HPDE6-E6E7 (cell line): ENCODE data around the gene ITGB3.
"Not testable (repeated sequence)": the region's sequence is repeated elsewhere in the genome, so short reads cannot be mapped to it uniquely, and the experiment has no call there.

Experiments used
- DNase-seq: peaks from one replicate; pipeline ENCODE4 v3.0.0; 2011; ENCODE audit warnings: missing footprints; ENCODE audit errors: extremely low spot score

The ITGB3 gene

DNA sequence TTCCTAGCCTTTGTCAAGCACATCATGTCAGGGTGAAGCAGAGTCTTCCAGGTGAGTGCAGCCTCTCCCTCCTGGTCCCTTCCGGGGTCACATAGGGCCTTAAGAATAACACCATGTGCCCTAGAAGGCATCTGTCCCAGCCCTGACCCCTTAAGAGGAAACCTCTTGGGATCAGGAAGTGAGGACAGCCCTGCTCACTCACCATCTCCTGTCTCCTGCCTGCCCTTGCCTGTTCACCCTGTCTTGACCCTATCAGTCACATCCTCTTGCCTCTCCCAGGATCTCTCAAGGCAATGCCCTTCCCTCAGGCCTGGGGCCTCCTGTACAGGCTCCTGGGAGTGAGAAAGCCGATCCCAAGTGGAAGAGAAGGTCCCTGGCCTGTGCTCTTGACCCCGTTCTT lies 30.6 kb upstream of the ITGB3 start:
- no peak for DNase-seq

DNA sequence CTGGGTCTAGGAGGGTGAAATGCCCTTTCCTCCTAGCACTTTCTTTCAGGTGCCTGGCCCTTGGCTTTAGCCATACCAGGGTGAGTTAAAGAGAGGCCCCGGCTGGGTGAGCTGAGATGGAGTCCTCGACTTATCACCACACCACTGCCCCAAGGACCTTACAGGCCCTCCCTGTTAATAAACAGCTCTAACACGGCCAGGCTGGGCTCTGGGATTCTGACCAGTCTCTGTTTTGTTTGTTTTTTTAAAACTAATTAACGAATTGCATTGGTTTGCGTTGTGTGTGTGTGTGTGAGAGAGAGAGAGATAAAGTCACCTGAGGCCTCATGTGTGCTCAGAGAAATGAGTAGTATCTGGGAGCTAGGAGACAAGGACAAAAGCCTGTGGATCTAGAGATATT lies 30.2 kb upstream of the ITGB3 start:
- DNase-seq, result no peak

DNA sequence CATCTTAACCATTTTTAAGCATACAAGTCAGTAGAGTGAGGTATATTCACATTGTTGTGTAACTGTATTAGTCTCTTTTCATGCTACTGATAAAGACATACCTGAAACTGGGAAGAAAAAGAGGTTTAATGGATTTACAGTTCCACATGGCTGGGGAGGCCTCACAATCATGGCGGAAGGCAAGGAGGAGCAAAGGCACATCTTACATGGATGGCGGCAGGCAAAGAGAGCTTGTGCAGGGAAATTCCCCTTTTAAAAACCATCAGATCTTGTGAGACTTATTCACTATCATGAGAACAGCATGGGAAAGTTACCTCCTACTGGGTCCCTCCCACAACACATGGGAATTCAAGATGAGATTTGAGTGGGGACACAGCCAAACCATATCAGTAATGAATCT lies 29.6 kb upstream of the ITGB3 start:
- not testable (repeated sequence) for DNase-seq

DNA sequence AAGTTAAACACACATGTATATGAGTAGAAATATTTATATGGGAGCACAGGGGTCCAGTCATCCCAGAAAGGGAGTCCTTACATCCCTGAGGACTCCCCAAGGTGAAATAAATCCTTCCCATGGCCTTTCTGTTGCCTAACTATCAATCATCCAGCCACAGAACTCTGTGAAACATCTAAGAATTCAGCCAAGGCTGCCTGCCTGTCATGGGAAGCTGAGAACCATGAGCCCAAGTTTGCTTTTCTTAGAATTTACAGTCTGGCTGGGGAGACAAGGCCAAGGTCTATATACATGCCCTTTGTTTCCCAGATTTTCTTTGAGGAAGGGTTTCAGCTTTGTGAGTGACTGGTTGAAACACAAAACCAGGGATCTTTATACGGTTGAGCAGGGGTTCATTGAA lies 28.7 kb upstream of the ITGB3 start:
- DNase-seq, result no peak

DNA sequence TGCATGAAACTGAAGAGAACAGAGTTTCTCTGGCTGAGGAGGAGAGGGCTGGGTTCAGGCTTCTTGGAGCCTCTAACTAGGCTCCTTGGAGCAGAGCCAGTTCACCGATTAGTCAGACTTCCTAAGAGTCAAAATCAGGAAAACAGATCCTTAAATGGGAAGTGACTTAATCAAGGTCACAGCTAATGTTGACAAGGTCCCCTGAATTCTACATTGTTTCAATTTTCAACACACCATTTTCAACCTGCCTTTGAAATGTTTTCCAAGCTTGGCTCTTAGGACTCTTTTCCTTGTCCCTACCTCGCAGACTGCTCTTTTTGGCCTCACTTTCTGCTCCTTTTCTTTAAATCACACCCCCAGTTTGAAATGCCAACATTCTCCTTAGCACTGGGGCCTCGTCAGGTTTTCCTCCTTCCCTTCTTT lies 28.2 kb upstream of the ITGB3 start:
- DNase-seq, result peak; percentile 37

DNA sequence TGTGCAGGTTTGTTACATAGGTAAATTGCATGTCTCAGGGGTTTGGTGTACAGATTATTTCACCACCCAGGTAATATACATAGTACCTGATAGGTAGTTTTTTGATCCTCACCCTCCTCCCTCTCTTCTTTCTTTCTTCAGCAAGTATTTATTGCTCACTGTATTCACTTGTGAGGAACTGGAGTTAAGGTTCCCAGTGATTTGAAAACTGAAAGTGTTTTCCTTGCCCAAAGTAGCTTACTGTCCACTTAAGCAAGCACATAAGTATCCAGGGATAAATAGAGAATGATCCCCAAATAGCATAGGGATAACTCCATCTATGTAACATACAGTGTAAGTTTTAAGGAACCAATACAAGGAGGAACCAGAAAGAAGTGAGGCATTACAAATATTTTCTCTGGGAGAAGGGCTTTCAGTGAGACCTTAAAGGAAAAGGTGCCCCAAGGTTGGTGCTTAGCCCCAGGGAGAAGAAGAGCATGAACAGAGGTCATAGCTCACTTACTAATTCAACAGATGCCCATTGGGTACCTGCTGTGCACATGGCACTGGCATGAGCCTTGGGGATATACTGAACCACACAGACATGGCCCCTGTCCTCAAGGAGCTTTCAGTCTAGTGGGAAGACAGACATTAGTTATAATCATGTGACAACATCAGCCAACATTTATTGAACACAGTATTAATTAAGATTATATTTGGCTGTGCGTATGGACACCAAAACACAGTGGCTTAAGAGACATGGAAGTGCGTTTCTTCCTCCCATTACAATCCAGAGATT lies 27.5 kb upstream of the ITGB3 start:
- DNase-seq, result no peak

DNA sequence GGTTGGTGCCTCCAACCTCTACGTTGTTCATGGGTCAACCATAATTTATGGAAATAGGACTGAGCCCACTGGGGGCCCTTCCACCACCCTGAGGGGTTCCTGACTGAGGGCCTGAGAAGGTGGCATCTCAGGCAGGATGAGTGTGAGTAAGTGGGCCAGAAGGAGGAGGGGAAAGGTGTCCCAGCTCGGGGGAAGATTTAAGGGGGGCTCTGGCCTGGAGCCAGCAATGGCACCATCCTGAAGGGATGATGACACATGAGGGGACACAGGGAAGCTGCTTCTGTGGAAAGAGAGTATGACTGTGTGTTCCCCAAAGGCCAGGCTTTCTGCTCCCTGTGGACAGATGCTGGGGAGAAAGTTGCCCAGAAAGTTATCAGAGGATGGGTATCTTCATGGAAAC lies 25.8 kb upstream of the ITGB3 start:
- no peak for DNase-seq

DNA sequence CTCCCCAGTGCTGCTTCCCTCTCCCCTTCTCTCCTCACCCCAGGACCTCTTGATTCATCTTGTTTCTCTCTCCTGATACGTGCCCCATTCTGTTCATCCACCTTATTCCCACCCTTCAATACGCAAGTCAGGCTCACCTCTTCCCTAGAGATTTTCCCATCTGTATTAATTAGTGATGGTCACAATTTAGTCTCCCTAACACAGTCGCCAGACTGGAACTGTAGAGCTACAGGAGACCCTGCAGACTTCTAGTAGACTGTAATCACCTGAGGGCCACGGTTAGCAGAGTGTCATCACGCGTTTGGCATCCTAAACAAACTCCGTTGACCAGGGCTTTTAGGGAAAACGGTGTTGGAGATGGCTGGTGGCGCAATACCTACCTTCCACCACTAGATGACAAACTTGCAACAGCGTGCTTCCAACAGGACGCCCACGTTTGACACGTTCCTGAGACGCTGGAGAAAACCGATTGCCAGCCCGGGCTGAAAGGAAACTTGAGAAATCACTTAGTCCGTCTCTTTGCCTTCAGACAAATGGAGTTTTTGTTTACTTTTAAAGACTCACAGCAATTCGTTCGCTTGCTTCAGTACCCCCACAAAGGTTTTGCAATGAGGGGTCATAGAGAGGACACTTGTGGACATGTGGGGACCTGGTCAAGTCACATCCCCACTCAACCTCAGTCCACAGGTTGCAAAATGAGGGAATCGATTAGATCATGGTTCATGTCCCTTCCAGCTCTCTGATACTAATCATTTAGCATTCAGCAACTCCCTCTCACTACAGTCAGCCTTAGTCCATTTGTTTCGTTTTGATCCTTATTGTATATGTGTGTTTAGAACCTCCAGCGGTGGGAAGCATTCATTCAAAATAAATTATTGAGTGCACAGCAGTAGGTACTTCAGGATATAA lies 23.8 kb upstream of the ITGB3 start:
- peak; percentile 85 for DNase-seq

DNA sequence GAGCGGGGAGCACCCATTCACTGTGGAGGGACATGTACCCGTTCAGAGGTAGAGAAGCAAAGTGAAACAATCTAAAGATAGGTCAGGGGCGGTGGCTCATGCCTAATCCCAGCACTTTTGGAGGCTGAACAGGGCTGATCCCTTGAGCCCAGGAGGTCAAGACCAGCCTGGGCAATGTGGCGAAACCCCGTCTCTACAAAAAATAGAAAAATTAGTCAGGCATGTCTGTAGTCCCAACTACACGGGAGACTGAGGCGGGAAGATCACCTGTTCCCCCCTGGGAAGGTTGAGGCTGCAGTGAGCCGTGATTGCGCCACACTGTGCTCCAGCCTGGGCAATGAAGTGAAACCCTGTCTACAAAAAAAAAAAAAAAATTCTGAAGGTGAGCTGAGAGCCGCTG lies 22.8 kb upstream of the ITGB3 start:
- DNase-seq, result no peak

DNA sequence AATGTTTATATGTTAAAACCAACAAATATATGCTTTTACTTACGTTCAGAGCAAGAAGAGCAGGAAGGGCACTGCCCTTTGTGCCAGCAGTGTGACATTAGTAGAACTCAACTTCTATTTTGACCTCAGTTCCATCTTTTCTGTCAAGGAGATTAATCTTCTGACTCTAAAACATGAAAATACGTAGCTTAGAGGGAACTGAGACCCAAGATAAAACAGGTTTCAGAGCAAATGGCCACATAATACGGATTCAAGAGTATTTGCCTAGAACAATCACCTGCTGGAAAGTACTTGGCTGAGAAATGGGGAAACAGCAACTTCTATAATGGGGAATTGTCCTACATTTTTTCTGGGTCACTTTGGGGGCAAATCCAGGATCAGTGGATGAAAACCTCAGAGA lies 22.3 kb upstream of the ITGB3 start:
- DNase-seq, result no peak

DNA sequence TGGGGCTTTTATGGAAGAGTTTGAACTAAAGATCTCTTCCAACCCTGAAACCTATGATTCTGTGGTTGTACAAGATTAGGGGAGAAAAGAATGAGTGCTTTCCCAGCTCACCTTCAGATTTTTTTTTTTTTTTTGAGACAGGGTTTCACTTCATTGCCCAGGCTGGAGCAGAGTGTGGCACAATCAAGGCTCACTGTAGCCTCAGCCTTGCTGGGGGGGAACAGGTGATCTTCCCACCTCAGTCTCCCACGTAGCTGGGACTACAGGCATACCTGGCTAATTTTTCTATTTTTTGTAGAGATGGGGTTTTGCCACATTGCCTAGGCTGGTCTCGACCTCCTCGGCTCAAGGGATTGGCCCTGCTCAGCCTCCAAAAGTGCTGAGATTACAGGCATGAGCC lies 21.8 kb upstream of the ITGB3 start:
- DNase-seq, result no peak

DNA sequence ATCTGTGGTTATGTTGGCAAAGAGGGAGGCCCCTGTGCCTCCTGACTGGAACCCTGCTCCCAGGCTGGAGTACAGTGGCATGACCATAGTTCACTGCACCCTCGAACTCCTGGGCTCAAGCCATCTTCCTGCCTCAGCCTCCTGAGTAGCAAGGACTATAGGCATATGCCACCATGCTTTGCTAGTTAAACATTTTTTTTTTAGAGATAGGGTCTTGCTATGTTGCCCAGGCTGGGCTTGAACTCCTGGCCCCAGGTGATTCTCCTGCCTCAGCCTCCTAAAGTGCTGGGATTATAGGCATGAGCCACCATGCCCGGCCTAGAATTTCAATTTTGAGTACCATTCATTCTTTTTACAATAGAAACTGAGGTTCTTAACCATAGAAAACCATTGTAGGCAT lies 21.2 kb upstream of the ITGB3 start:
- no peak for DNase-seq

DNA sequence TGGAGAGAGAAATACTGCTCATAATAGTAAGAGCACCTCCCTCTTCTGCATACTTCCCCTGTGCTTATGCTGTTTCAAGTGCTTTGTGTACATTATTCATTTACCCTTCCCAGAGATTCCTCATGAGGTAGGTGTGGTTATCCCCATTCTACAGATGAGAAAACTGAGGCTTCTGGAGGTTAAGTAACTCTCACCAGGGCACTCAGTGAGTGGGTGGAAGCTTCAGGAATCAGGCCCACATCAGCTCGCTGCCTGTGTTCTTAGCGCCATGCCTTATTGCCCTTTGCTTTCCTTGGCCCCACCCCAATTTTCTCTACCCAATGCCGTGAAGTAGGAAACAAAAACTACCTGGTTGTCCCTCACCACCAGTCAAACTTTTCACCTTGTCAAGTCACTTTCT lies 18.1 kb upstream of the ITGB3 start:
- no peak for DNase-seq

DNA sequence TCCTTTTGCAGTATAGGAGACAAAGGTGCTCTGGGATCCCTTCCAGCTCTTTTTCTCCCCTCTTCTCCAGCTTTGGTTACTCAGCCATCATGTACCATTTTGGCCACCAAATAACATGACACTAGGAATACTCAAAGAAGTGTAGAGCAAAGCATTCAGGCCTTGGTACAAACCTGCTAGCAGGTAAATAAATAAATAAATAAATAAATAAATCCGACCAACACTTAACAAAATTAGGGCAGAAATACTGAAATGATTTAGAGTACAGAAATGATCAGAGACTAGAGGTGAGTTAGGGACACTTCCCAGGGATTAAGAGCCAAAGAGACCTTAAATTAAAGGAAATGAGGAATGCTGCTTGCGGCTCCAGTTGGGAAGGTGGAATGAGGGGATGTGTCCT lies 17.7 kb upstream of the ITGB3 start:
- DNase-seq, result no peak

DNA sequence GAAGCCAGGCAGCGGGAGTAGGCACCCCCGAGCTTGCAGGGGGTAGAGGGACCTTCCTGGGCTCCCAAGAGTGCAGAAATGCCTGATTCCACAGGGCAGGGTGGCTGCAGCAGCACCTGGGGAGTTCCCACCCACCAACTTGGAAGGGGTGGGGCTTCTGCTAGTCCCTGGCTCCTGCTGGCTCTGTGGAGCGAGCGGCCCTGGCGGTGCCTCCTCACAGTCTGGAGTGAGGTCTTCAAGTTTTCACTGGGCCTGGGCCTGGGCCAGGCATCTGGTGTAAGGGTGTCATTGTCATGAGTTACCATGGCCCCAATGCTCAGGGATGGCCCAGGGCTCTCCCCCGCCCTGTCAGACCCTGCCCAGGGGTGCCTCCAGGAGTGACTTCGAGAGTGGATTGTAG lies 15.8 kb upstream of the ITGB3 start:
- DNase-seq, result no peak

DNA sequence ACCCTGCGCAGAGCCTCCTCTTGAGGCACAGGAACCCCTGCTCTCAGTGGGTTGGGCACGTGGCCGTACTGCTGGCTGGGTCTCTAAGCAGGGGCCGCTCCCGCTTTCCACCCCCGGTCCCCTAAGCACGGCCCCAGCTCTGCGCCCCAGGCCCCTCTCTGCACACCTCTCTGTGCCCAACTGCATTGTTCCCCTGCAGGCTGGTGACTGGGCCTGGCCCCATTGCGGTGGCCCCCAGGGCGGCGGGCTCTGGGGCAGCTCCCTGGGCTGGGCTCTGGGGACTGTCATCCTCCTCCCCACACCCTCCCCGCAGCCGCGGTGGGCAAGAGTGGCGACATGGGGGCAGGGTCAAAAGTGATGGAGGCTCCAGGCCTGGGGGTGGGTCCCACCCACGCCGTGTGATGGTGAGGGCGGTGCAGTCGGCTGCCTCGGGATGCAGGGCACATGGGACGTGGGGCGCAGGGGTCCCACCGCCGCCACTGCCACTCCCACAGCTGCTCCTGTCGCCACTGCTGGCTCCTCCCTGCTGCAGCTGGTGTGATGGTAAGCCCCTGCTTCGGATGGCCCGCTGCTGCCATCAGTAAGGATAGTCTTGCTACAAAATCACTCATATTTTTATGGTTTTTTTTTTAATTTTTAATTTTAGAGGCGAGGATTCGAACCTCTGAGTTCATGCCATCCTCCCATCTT lies 15.2 kb upstream of the ITGB3 start:
- no peak for DNase-seq

DNA sequence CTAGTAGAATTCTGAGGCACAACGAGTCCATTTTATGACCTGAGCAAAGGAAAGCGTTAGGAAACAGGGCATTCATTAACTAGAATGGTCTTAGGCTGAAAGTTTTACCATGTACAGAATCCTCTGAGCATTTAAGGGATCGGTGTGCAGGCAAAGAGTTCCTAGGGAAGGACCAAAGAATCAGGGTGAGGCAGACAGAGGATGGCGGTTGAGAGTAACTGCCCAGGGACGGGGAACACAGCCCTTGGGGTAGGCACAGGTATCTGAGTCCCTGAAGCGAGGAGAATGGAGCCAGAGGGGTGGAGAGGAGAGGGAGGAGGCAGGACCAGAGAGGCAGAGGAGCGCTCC lies 14.0 kb upstream of the ITGB3 start:
- DNase-seq, result no peak

DNA sequence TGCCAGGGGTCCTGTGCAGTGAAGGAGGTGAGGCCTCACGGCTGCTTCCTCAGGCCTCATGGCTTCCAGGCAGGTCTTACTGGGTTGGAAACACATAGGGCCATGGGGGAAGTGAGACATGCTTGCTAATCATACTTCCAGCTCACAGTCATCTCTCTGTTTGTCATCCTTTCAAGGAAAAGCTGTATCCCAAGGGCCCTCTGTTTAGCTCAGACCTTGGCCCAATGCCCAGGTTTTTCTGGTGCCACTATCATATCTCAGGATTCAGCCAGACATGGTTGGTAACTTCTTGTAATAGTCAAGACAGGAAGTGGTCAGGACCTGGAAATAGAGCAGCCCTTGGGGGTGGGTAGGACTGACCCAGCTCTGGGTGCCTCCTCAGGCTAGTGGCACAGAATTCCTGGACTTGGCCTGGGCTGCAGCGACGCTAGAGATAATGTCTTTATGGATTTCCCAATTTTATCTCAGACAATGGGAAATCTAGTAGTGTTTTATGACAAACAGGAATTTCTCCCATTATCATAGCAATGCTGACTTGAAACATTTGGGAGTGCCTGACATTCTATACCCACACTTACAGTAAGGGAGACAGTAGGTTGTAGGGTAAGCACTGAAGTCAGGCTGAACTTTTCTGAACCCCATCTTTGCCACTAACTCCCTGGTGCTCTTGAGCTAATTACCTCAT lies 13.5 kb upstream of the ITGB3 start:
- DNase-seq, result peak; percentile 89

DNA sequence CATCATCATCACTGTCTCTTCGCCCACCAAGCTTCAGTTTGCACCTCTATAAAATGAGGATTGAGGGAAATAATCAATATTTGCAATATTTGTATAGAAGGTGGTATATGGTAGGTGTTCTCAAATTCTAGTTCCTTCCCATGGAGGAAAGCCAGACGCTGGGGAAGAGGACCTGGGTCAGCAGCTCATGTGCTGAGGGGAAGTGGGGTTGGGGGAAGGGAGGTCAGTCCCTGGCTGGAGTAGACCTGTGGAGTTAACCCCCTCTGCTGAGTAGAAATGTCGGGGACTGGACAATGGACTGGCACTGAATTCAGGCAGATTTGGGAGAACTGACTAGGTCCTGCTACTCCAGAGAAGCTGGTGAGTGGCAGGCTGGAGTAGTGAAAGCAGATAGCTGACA lies 12.8 kb upstream of the ITGB3 start:
- no peak for DNase-seq

DNA sequence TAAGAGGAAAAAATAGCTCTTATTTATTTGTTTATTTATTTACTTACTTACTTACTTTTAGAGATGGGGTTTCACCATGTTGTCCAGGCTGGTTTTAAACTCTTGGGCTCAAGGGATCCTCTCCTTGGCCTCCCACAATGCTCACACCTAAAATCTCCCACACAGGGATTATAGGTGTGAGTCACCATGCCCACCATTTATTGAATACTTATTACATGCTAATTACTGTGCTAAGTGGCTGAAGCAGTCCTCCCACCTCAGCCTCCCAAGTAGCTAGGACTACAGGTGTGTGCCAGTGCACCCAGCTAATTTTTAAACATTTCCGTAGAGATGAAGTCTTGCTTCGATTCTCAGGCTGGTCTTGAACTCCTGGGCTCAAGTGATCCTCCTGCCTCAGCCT lies 11.0 kb upstream of the ITGB3 start:
- no peak for DNase-seq

DNA sequence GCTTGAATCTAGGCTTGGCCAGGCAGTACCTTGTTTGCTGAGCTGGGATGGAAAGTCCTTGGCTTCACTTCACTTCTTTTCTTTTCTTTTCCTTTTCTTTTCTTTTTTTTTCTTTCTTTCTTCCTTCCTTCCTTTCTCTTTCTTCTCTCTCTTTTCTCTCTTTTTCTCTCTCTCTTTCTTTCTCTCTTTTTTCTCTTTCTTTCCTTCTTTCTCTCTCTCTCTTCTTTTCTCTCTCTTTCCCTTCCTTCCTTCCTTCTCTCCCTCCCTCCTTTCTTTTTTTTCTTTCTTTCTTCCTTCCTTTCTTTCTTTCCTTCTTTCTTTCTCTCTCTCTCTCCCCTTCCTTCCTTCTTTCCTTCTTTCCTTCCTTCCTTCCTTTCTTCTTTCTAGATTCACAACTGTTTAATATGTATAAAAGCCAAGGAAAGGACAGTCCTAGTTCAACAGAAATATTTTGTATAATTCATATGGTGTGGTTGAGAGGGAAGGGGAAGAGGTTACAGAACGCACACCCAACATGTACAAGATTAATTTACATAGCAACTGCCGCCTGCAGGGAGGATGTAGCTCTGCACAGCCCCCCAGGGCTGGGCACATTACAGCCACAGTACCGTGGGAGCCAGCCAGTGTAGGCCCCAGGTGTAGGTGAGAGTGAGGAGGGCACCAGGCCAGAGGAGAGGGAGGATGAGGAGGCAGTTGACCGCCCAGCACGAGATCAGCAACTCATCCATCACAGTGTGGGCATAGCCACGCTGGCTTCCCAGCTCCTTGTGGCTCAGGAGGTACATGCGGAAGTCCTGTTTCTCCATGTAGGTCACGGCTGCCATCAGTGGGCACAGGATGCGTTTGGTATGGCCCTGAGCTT lies 9.7 kb upstream of the ITGB3 start:
- DNase-seq, result no peak
